Natural killer cell (primary cell): Measurements from ENCODE around the gene FRG2B. TPM values are rescaled to one million over a fixed set of nuclear protein-coding genes. Genes with fewer than 3 reads are reported as not detected.
A peak's percentile ranks its signal among the peaks of the same experiment; 100 is the strongest.
"Not testable (repeated sequence)": the region's sequence is repeated elsewhere in the genome, so short reads cannot be mapped to it uniquely, and the experiment has no call there.

Experiments
- ATAC-seq, 3 donors: fragments of 150-1000 bp in 2 of 3; fragments of 200-7000 bp in 1 of 3; cut with Tn5 transposase; 1 replicate in 1 of 3; 2 replicates in 2 of 3; pipeline ENCODE4 v1.10.0; 2021; ENCODE audit warnings: mild to moderate bottlenecking in 2 of 3, moderate library complexity in 2 of 3
- DNase-seq, 2 donors: peaks; one replicate each; pipeline versions ENCODE4 v3.0.0 to v3.0.0-alpha.2; 2013 to 2021; ENCODE audit warnings: mixed read lengths in 1 of 2
- H3K27ac ChIP-seq: one replicate; pipeline ENCODE4 v1.5.1; 2013; ENCODE audit warnings: mild to moderate bottlenecking, low read length
- H3K27me3 ChIP-seq: one replicate; pipeline ENCODE4 v1.6.1; 2013; ENCODE audit warnings: low read length; ENCODE audit not compliant: control insufficient read depth, insufficient read depth
- H3K36me3 ChIP-seq: one replicate; pipeline ENCODE4 v1.6.1; 2013; ENCODE audit warnings: low read length; ENCODE audit not compliant: control insufficient read depth, insufficient read depth
- H3K4me1 ChIP-seq: one replicate; pipeline ENCODE4 v1.6.1; 2013; ENCODE audit warnings: low read length; ENCODE audit not compliant: control insufficient read depth, insufficient read depth
- H3K4me3 ChIP-seq: one replicate; pipeline ENCODE4 v1.5.1; 2013; ENCODE audit warnings: low read length
- H3K9me3 ChIP-seq: one replicate; pipeline ENCODE4 v1.6.1; 2013; ENCODE audit warnings: low read length; ENCODE audit not compliant: control insufficient read depth, insufficient read depth
- H3K27ac Mint-ChIP-seq, 2 donors: one replicate each; pipeline ENCODE4 v1.8.0; 2022; ENCODE audit warnings: mild to moderate bottlenecking in 2 of 2, mixed read lengths in 2 of 2, moderate library complexity in 1 of 2
- H3K27me3 Mint-ChIP-seq, 2 donors: one replicate each; pipeline ENCODE4 v1.8.0; 2022; ENCODE audit warnings: low read depth in 2 of 2, mixed read lengths in 2 of 2
- H3K36me3 Mint-ChIP-seq: one replicate; pipeline ENCODE4 v1.8.0; 2022; ENCODE audit warnings: mixed read lengths
- H3K4me1 Mint-ChIP-seq, 2 donors: one replicate each; pipeline ENCODE4 v1.8.0; 2022; ENCODE audit warnings: mixed read lengths in 2 of 2
- H3K4me3 Mint-ChIP-seq: one replicate; pipeline ENCODE4 v1.8.0; 2022; ENCODE audit warnings: mild to moderate bottlenecking, moderate library complexity, mixed read lengths
- H3K9me3 Mint-ChIP-seq, 2 donors: one replicate each; pipeline ENCODE4 v1.8.0; 2022; ENCODE audit warnings: mixed read lengths in 2 of 2
- WGBS: methylation state at CpG from one replicate; pipeline ENCODE4 v1.1.7; 2013; ENCODE audit warnings: missing lambda C conversion rate; ENCODE audit not compliant: insufficient coverage; 5-methylcytosine and 5-hydroxymethylcytosine counted together
- intact Hi-C: fragments of 100-400 bp; cut with micrococcal nuclease; formaldehyde crosslinking; loops from one replicate; pipeline ENCODE4 v1.14.2; 2022
- total RNA-seq, 4 donors: library from RNA; stranded (reverse); fragments of 120-200 nt in 1 of 4; gene quantifications; one replicate each; pipeline versions ENCODE4 v1.2.3 to v1.2.4, GENCODE V29; 2013 to 2022

Gene FRG2B
- not detected for total RNA-seq
- total RNA-seq (2013), result not detected

DNA sequence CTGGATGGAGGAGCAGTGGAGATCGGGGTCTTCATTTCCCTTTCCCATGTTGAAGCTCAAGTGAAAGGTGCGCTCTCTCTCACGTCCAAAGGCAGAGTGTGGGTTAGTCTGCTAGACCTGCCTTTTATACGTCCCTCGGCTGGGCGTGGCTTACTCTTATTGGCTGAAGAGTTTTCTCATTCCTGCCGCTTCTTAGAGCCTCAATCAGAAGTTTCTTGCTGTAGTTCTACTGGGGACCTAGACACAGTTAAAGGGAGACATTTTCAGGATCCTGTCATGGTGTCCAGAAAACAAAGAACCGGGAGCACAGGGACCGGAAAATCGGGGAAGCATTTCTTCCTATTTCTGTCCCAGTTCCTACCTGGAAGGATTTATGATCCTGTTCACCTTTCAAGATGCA, at the start of gene FRG2B:
TSS of gene FRG2B (minus strand) at position 101 of the 400 bp plus-strand sequence. CDS start at position 48, 53 bp downstream.
- H3K4me3 ChIP-seq, H3K4me1 Mint-ChIP-seq, H3K9me3 ChIP-seq, H3K27me3 ChIP-seq, H3K9me3 Mint-ChIP-seq, H3K4me1 ChIP-seq, H3K27ac Mint-ChIP-seq, H3K36me3 ChIP-seq, intact Hi-C loops, H3K27ac ChIP-seq, H3K36me3 Mint-ChIP-seq, DNase-seq, ATAC-seq, H3K4me3 Mint-ChIP-seq: not testable (repeated sequence)
- peaks cover 3 to 10% of the 10 kb centered on the region in 2 donors for H3K27me3 Mint-ChIP-seq
- WGBS, result no CpG with 5 or more reads among the region's 10 CpGs

DNA sequence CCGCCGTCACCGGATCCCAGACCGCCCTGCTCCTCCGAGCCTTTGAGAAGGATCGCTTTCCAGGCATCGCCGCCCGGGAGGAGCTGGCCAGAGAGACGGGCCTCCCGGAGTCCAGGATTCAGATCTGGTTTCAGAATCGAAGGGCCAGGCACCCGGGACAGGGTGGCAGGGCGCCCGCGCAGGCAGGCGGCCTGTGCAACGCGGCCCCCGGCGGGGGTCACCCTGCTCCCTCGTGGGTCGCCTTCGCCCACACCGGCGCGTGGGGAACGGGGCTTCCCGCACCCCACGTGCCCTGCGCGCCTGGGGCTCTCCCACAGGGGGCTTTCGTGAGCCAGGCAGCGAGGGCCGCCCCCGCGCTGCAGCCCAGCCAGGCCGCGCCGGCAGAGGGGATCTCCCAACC, 40.9 kb upstream of the FRG2B start:
- H3K4me3 ChIP-seq, H3K9me3 ChIP-seq, H3K27ac ChIP-seq, H3K4me1 Mint-ChIP-seq, H3K36me3 Mint-ChIP-seq, DNase-seq, H3K4me3 Mint-ChIP-seq, H3K36me3 ChIP-seq, H3K4me1 ChIP-seq, H3K9me3 Mint-ChIP-seq, intact Hi-C loops, H3K27ac Mint-ChIP-seq, H3K27me3 ChIP-seq: not testable (repeated sequence)
- H3K27me3 Mint-ChIP-seq, result peaks cover 10 to 14% of the 10 kb centered on the region in 2 donors
- no CpG with 5 or more reads among the region's 40 CpGs for WGBS
- peak in 1 of 3 donors; percentile 64 for ATAC-seq

DNA sequence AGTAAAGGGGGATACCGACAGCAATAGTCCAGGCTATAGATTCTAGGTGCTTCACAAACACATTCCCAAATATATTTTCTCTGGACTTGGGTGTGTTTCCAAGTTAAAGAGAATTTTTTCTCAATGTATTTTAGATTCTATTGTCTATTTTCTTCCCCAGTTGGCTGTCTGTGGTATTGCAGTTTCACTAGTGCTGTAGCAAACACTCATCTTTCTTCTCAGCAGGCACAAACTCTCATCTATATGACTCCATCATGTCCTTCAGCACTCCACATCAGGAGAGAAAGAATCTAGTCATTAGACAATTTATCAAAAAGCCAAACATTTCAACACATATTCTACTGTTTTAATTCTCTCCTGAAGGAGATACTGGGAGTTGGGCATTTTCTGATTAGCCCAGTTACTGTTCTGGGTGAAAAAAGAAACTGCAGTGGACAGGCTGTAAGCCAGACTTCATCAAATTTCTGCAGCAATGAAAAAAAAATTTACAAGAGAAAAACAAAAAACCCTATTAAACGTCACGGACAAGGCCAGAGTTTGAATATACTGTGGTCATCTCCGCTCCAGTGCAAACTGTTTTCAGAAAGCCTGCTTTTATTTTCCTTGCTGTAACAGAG, 37.1 kb upstream of the FRG2B start:
- H3K27me3 Mint-ChIP-seq, result peaks cover 10 to 14% of the 10 kb centered on the region in 2 donors
- WGBS, result 50% methylated on average over 3 of the region's 4 CpGs
- H3K27me3 ChIP-seq, H3K27ac ChIP-seq, H3K9me3 Mint-ChIP-seq, H3K4me1 Mint-ChIP-seq, H3K36me3 ChIP-seq, H3K27ac Mint-ChIP-seq, H3K4me1 ChIP-seq, H3K4me3 Mint-ChIP-seq, H3K36me3 Mint-ChIP-seq, H3K9me3 ChIP-seq, H3K4me3 ChIP-seq, ATAC-seq, DNase-seq, intact Hi-C loops: not testable (repeated sequence)

DNA sequence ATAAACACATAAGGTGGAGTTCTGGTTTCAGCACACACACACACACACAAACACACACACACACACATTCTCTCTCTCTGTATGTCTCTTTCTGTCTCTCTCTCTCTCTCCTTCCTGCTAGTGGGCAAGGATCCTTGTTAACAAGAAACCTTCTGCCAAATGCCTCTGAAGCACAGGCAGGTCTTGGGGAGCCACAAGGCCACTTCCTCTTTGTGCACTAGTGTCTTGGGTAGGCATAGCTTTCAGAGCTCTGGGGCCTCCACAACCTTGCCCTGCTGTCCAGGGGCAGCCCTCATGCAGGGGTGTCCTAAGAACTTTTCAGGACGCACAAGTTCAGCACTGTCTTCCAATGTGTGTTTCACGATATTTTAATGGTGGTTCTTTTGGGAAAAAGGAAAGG, 34.5 kb upstream of the FRG2B start:
- H3K27me3 Mint-ChIP-seq, result peaks cover 10 to 14% of the 10 kb centered on the region in 2 donors
- H3K36me3 ChIP-seq, H3K4me1 Mint-ChIP-seq, H3K4me1 ChIP-seq, H3K27ac Mint-ChIP-seq, H3K36me3 Mint-ChIP-seq, H3K4me3 ChIP-seq, H3K27ac ChIP-seq, H3K4me3 Mint-ChIP-seq, DNase-seq, H3K9me3 ChIP-seq, intact Hi-C loops, H3K9me3 Mint-ChIP-seq, H3K27me3 ChIP-seq: not testable (repeated sequence)
- ATAC-seq, result peak in 1 of 3 donors; percentile 41
- no CpG with 5 or more reads among the region's 2 CpGs for WGBS

DNA sequence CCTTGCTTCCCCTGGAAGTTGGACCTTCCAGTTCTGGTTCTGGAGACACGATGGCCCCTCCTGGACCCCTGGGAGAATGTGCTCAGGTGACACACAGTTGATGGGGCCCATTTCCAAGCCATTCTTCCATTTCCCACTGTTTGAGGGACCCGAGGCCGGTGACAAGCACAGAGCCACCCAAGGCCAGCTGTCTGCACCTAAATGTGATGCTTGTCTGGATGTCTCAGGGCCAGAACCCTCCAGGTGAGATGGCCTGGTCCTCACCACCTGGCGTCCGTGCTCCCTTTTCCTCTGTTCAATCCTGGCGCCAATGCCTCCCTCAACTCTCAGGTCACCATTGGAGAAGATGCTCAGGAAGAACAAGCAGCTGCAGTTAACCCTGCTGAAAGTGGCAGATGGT, 33.9 kb upstream of the FRG2B start:
- H3K4me3 Mint-ChIP-seq, H3K36me3 Mint-ChIP-seq, H3K4me3 ChIP-seq, H3K9me3 ChIP-seq, H3K9me3 Mint-ChIP-seq, H3K27ac Mint-ChIP-seq, intact Hi-C loops, H3K27me3 ChIP-seq, H3K4me1 Mint-ChIP-seq, H3K4me1 ChIP-seq, H3K27ac ChIP-seq, ATAC-seq, DNase-seq, H3K36me3 ChIP-seq: not testable (repeated sequence)
- WGBS, result 85% methylated on average over 6 of the region's 6 CpGs
- H3K27me3 Mint-ChIP-seq, result peaks cover 11 to 14% of the 10 kb centered on the region in 2 donors

DNA sequence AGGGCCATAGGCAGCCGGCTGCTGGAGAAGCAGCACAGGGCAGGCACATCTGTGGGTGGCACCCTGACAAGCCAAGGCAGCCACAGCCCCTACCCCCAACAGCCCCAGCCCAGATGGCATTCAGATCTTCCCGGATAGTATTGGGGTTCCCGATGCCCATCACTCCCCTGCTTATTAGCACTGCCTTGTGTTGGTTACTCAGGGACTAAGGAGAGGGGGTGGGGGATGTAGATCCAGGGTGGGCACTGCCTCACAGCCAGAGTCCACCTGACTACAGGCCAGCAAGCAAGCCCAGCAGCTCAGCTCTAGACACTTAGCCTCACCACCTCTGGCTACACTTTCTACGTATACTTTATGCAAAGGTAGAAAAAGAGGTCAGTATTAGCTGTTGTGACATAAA, 30.7 kb upstream of the FRG2B start:
- H3K27ac Mint-ChIP-seq, result not testable (repeated sequence)

DNA sequence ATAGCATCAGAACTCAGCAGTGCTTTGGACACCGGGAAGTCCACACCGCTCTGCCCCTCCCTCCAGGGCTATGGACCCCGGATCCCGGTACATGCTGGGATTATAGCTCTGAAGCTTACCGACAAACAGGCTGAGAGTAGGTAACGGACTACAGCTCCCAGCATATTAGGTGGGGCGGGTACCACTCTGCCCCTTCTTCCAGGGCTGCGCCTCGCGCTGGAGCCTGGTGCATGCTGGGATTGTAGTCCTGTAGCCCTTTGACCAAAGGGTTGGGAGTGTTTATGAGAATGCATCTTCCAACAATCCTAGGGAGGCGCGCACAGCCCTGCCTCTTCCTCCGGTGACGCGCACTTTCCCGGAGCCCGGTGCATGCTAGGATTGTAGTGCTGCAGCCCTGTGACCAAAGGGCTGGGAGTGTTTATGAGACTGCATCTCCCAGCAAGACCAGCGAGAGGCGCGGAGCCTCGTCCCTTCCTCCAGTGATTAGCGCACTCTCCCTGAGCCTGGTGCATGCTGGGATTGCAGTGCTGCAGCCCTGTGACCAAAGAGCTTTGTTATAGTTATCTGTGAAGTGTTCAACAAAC, 22.4 kb upstream of the FRG2B start:
- H3K27ac Mint-ChIP-seq, H3K27me3 ChIP-seq, H3K9me3 ChIP-seq, H3K27ac ChIP-seq, H3K36me3 ChIP-seq, DNase-seq, H3K4me3 Mint-ChIP-seq, H3K4me3 ChIP-seq, H3K36me3 Mint-ChIP-seq, H3K4me1 ChIP-seq, H3K4me1 Mint-ChIP-seq, H3K9me3 Mint-ChIP-seq, intact Hi-C loops, ATAC-seq, H3K27me3 Mint-ChIP-seq: not testable (repeated sequence)
- WGBS, result no CpG with 5 or more reads among the region's 22 CpGs

More for the DNA sequence above, 30.7 kb upstream of the FRG2B start:
- H3K4me3 ChIP-seq, H3K4me1 ChIP-seq, ATAC-seq, H3K27ac ChIP-seq, H3K4me3 Mint-ChIP-seq, H3K27me3 Mint-ChIP-seq, H3K36me3 Mint-ChIP-seq, H3K4me1 Mint-ChIP-seq, H3K9me3 ChIP-seq, H3K27me3 ChIP-seq, H3K9me3 Mint-ChIP-seq, DNase-seq, H3K36me3 ChIP-seq, intact Hi-C loops: not testable (repeated sequence)
- WGBS, result no CpG with 5 or more reads among the region's 4 CpGs
